Suprapubic skin (tissue), 4 donors: ENCODE data around the gene BRICD5. TPM values are rescaled to one million over a fixed set of nuclear protein-coding genes. Genes with fewer than 3 reads are reported as not detected.

Source experiments
- DNase-seq, 2 donors: peaks; one replicate each; pipeline ENCODE4 v3.0.0-alpha.2; 2019; ENCODE audit warnings: low spot score in 2 of 2
- H3K27ac ChIP-seq: fragments of 200-600 bp; sonication (generic); one replicate; pipeline ENCODE4 v1.5.1; 2019
- H3K27me3 ChIP-seq: fragments of 200-600 bp; sonication (generic); one replicate; pipeline ENCODE4 v1.5.1; 2019
- H3K36me3 ChIP-seq: fragments of 200-600 bp; sonication (generic); one replicate; pipeline ENCODE4 v1.5.1; 2019
- H3K4me1 ChIP-seq: fragments of 200-600 bp; sonication (generic); one replicate; pipeline ENCODE4 v1.5.1; 2019
- H3K4me3 ChIP-seq: fragments of 200-600 bp; sonication (generic); one replicate; pipeline ENCODE4 v1.5.1; 2019; ENCODE audit warnings: mild to moderate bottlenecking
- H3K9me3 ChIP-seq: fragments of 200-600 bp; sonication (generic); one replicate; pipeline ENCODE4 v1.5.1; 2019
- EP300 ChIP-seq: sonication (generic); formaldehyde crosslinking; IDR thresholded peaks from one replicate; pipeline ENCODE4 v1.6.1; 2017; ENCODE audit warnings: antibody characterized with exemption
- POLR2A ChIP-seq, 2 donors: fragments of 450-650 bp; IDR thresholded peaks; one replicate each; pipeline ENCODE4 v1.6.1; 2017; ENCODE audit warnings: antibody characterized with exemption in 2 of 2, mild to moderate bottlenecking in 2 of 2, moderate library complexity in 2 of 2
- POLR2AphosphoS5 ChIP-seq, 3 donors: sonication (generic); formaldehyde crosslinking; IDR thresholded peaks; one replicate each; pipeline ENCODE4 v1.6.1; 2017; ENCODE audit warnings: antibody characterized with exemption in 3 of 3
- WGBS: methylation state at CpG from one replicate; pipeline ENCODE4 v1.1.5; 2018; 5-methylcytosine and 5-hydroxymethylcytosine counted together
- total RNA-seq, 4 donors: library from RNA; depleted of rRNA; stranded (reverse); fragments of >200 nt; gene quantifications; one replicate each; pipeline ENCODE4 v1.1.0, GENCODE V29; 2016
- TF ChIP-seq, protein P1 (sequence below), 2 donors: fragments of 200-600 bp in 1 of 2; fragments of 450-650 bp in 1 of 2; sonication (generic) in 1 of 2; IDR thresholded peaks; one replicate each; pipeline ENCODE4 v1.5.1; 2016 to 2019; ENCODE audit warnings: antibody characterized with exemption in 2 of 2, mild to moderate bottlenecking in 1 of 2, moderate library complexity in 1 of 2

Gene BRICD5
- total RNA-seq, 4 donors from 2014 or later = 2.2 to 10.0 (median 3.2) TPM

GRCh38 chr16:2181952-2182351 is 28.7 kb downstream of the BRICD5 start:
- WGBS = 98% methylated on average over 10 of the region's 20 CpGs
- Histone ChIP-seq H3K27me3 (no peaks in the 10 kb centered on the region), H3K4me3 (no peak overlapping the region), H3K4me1 (peaks cover 13% of the 10 kb centered on the region), H3K9me3 (no peaks in the 10 kb centered on the region), H3K36me3 (peaks cover 10% of the 10 kb centered on the region), H3K27ac (no peak overlapping the region)
- TF ChIP-seq, protein P1, sequence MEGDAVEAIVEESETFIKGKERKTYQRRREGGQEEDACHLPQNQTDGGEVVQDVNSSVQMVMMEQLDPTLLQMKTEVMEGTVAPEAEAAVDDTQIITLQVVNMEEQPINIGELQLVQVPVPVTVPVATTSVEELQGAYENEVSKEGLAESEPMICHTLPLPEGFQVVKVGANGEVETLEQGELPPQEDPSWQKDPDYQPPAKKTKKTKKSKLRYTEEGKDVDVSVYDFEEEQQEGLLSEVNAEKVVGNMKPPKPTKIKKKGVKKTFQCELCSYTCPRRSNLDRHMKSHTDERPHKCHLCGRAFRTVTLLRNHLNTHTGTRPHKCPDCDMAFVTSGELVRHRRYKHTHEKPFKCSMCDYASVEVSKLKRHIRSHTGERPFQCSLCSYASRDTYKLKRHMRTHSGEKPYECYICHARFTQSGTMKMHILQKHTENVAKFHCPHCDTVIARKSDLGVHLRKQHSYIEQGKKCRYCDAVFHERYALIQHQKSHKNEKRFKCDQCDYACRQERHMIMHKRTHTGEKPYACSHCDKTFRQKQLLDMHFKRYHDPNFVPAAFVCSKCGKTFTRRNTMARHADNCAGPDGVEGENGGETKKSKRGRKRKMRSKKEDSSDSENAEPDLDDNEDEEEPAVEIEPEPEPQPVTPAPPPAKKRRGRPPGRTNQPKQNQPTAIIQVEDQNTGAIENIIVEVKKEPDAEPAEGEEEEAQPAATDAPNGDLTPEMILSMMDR (IDR thresholded peaks at IDR 0.05) = no peak
- TF ChIP-seq POLR2AphosphoS5 (IDR thresholded peaks at IDR 0.05) = no peak
- no peak for TF ChIP-seq POLR2A (IDR thresholded peaks at IDR 0.05)
- no peak for DNase-seq

GRCh38 chr16:2180962-2181923 is 29.4 kb downstream of the BRICD5 start:
- TF ChIP-seq EP300 (no peak), POLR2A (IDR thresholded peaks at IDR 0.05) (no peak)
- TF ChIP-seq, protein P1 (IDR thresholded peaks at IDR 0.05) = no peak
- no peak overlapping the region for H3K27ac ChIP-seq
- no peaks in the 10 kb centered on the region for H3K9me3 ChIP-seq
- no peaks in the 10 kb centered on the region for H3K27me3 ChIP-seq
- WGBS = 82% methylated on average over 19 of the region's 46 CpGs
- DNase-seq = no peak
- peaks cover 13% of the 10 kb centered on the region for H3K4me1 ChIP-seq
- H3K4me3 ChIP-seq = no peak overlapping the region
- peaks cover 18% of the 10 kb centered on the region for H3K36me3 ChIP-seq

DNA sequence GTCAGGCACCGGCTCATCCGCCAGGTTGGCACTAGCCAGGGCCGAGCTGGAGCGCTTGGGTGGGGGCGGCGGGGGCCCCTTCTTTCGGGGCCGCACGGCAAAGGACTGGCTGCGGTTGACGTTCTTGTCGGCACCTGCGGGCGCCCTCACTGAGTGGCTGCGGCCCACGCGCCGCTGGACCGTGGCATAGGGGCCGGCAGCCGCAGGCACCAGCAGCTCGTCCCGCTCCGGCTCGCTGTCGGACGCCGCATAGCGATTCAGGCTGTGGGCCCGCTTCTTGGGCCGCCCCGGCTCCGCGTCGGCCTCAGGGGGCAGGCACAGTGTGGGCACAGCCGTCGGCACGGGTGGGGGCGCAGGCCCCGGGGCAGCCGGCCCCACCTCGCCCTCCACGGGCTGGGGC is 30.2 kb downstream of the BRICD5 start:
- H3K36me3 ChIP-seq = peaks cover 25% of the 10 kb centered on the region
- DNase-seq = no peak
- no peaks in the 10 kb centered on the region for H3K27me3 ChIP-seq
- peaks cover 13% of the 10 kb centered on the region for H3K4me1 ChIP-seq
- no peak for TF ChIP-seq EP300
- no peak overlapping the region for H3K27ac ChIP-seq
- WGBS = 92% methylated on average over 25 of the region's 43 CpGs
- no peak overlapping the region for H3K4me3 ChIP-seq
- no peaks in the 10 kb centered on the region for H3K9me3 ChIP-seq

DNA sequence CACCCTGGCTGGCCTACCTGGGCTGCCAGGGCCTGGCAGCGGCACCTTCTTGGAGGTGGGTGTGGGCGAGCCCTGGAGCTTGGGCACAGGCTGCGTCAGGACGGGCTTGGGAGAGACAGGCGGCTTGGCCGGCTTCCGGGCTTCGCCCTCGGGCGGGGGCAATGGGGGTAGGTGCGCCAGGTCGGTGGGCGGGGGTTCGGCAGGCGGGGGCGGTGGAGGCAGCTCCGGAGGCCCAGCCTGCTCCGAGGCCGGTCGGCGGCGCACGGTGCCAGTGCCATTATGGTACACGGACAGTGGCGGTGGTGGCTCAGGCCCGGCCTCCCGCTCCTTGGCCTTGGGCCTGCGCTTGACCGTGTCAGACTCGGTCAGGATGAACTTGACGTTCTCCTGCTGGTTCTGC is 31.1 kb downstream of the BRICD5 start:
- no peak for TF ChIP-seq POLR2A (IDR thresholded peaks at IDR 0.05)
- TF ChIP-seq EP300 = no peak
- TF ChIP-seq, protein P1 (IDR thresholded peaks at IDR 0.05) = no peak
- TF ChIP-seq POLR2AphosphoS5 (IDR thresholded peaks at IDR 0.05) = no peak
- Histone ChIP-seq H3K27ac (peak overlapping the region; percentile 35), H3K9me3 (no peaks in the 10 kb centered on the region), H3K4me1 (peaks cover 13% of the 10 kb centered on the region), H3K4me3 (peak overlapping the region; percentile 36), H3K27me3 (no peaks in the 10 kb centered on the region), H3K36me3 (peaks cover 34% of the 10 kb centered on the region)
- 65% methylated on average over 7 of the region's 31 CpGs for WGBS
- no peak for DNase-seq

DNA sequence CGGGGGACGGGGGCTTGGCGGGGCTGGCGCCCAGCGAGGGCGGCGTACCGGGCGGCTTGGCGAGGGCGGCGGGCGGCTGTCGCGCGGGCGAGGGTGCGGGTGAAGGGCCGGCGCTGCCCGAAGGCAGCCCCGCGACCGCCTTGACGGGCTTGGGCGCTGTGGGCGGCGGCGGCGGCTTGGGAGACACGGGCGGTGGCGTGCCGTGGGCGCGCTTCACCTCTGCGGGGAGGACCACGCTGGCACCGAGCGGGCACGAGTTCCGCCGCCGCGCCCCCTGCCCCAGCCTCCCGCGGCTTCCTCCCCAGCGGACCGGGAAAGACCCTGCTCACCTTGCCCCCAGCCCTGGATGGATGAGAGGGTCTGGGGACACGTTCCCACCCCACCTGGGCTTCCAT is 31.6 kb downstream of the BRICD5 start:
- Histone ChIP-seq H3K4me1 (peaks cover 13% of the 10 kb centered on the region), H3K27ac (peak overlapping the region; percentile 35), H3K27me3 (no peaks in the 10 kb centered on the region), H3K4me3 (peak overlapping the region; percentile 36), H3K36me3 (peaks cover 39% of the 10 kb centered on the region), H3K9me3 (no peaks in the 10 kb centered on the region)
- DNase-seq = no peak
- WGBS = no CpG with 5 or more reads among the region's 50 CpGs
- TF ChIP-seq, protein P1 (IDR thresholded peaks at IDR 0.05) = no peak
- TF ChIP-seq POLR2AphosphoS5 (IDR thresholded peaks at IDR 0.05) (no peak), POLR2A (IDR thresholded peaks at IDR 0.05) (no peak)
